ENCODE data around the gene KLHL28. TPM values are rescaled to one million over a fixed set of nuclear protein-coding genes. Genes with fewer than 3 reads are reported as not detected.

Gene KLHL28
- total RNA-seq, 1 experiment from 2014 or later, result 10.3 TPM

DNA sequence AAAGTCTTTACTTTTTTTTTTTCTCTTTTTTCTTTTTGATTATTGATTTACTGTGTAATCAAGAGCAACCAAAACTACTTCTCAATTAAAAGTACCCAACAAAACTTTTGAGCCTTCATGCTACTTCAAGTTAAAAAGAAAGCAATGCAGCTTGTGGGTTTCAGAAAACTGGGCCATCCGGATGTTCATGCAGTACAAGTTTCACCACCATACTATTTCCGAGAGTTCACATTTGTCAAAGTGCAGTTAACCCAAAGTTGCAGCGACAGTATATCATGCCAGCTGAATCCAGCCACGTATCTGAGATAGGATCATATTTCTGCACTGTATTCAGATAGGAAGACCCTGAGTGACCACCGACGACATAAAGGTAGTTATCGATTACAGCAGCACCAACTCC lies 33.0 kb downstream of the KLHL28 start:
- Histone ChIP-seq H3K27me3 (ENCODE audit: insufficient read depth, low read depth) (no peaks in the 10 kb centered on the region), H4K20me1 (ENCODE audit: insufficient read depth) (no peaks in the 10 kb centered on the region; the same call in 1 of the 2 replicates), H3K4me3 (no peak overlapping the region), H3K79me2 (ENCODE audit: low read depth) (no peaks in the 10 kb centered on the region), H3K9me3 (ENCODE audit: insufficient read depth, low read depth) (no peaks in the 10 kb centered on the region), H3K4me2 (no peak overlapping the region), H3K9me2 (ENCODE audit: insufficient read depth) (no peaks in the 10 kb centered on the region), H3K27ac (no peak overlapping the region), H2AFZ (no peak overlapping the region), H3F3A (ENCODE audit: insufficient read depth, low read depth) (no peaks in the 10 kb centered on the region), H3K4me1 (replicated peaks; ENCODE audit: insufficient read depth) (no peaks in the 10 kb centered on the region), H3K36me3 (ENCODE audit: low read depth) (0 out of 2 replicates have a peak, but pooled peaks cover 5% of the 10 kb centered on the region)
- no peak for TF ChIP-seq EZH2 (IDR thresholded peaks at IDR 0.05; ENCODE audit: low read depth)
- TF ChIP-seq, protein P1, sequence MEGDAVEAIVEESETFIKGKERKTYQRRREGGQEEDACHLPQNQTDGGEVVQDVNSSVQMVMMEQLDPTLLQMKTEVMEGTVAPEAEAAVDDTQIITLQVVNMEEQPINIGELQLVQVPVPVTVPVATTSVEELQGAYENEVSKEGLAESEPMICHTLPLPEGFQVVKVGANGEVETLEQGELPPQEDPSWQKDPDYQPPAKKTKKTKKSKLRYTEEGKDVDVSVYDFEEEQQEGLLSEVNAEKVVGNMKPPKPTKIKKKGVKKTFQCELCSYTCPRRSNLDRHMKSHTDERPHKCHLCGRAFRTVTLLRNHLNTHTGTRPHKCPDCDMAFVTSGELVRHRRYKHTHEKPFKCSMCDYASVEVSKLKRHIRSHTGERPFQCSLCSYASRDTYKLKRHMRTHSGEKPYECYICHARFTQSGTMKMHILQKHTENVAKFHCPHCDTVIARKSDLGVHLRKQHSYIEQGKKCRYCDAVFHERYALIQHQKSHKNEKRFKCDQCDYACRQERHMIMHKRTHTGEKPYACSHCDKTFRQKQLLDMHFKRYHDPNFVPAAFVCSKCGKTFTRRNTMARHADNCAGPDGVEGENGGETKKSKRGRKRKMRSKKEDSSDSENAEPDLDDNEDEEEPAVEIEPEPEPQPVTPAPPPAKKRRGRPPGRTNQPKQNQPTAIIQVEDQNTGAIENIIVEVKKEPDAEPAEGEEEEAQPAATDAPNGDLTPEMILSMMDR (conservative IDR thresholded peaks at IDR 0.05), result no peak
- ChIA-PET CTCF (no interaction called here), POLR2A (ENCODE audit: unreplicated experiment) (no interaction called here)
- no TSS peak for BruUV-seq (replicated peaks)
- DNase-seq, result no peak
- intact Hi-C loops (cut with micrococcal nuclease; ENCODE audit: unreplicated experiment), result no loop called here

DNA sequence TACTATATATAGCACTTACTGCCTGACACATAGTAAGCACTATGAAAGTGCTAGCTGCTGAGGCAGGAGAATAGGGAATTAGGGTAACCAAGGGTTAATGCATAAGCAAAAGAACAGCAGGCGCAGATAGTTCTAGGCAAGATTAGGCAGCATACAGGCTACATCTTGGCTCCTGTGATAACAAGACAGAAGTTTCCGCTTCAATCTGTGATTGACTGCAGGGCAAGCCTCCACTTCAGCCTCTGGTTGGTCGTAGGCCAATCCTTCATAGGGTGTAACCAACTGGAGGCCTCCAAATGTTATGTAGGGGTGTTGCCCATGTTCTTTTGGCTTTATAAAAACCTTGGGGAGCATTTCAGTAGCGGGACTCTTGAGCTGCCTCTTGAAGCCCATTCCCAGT lies 46.9 kb downstream of the KLHL28 start:
- Histone ChIP-seq H4K20me1 (ENCODE audit: insufficient read depth) (no peaks in the 10 kb centered on the region), H3K79me2 (ENCODE audit: low read depth) (no peaks in the 10 kb centered on the region), H3K36me3 (ENCODE audit: low read depth) (no peaks in the 10 kb centered on the region), H3K9me2 (ENCODE audit: insufficient read depth) (no peaks in the 10 kb centered on the region), H3K4me2 (no peak overlapping the region), H3K4me3 (no peak overlapping the region), H2AFZ (no peak overlapping the region), H3K27me3 (ENCODE audit: insufficient read depth, low read depth) (no peaks in the 10 kb centered on the region), H3K27ac (no peak overlapping the region), H3K4me1 (replicated peaks; ENCODE audit: insufficient read depth) (no peaks in the 10 kb centered on the region), H3K9me3 (ENCODE audit: insufficient read depth, low read depth) (no peaks in the 10 kb centered on the region), H3F3A (ENCODE audit: insufficient read depth, low read depth) (no peaks in the 10 kb centered on the region)
- ChIA-PET CTCF (no interaction called here), POLR2A (ENCODE audit: unreplicated experiment) (no interaction called here)
- DNase-seq, result no peak
- TF ChIP-seq EZH2 (IDR thresholded peaks at IDR 0.05; ENCODE audit: low read depth), result no peak
- TF ChIP-seq, protein P1 (conservative IDR thresholded peaks at IDR 0.05), result no peak
- no TSS peak for BruUV-seq (replicated peaks)
- intact Hi-C loops (cut with micrococcal nuclease; ENCODE audit: unreplicated experiment), result loop anchor here (5.0 to 10.0 kb wide), 2 partner anchors 290 to 612 kb away; no protein-coding TSS in a partner anchor

DNA sequence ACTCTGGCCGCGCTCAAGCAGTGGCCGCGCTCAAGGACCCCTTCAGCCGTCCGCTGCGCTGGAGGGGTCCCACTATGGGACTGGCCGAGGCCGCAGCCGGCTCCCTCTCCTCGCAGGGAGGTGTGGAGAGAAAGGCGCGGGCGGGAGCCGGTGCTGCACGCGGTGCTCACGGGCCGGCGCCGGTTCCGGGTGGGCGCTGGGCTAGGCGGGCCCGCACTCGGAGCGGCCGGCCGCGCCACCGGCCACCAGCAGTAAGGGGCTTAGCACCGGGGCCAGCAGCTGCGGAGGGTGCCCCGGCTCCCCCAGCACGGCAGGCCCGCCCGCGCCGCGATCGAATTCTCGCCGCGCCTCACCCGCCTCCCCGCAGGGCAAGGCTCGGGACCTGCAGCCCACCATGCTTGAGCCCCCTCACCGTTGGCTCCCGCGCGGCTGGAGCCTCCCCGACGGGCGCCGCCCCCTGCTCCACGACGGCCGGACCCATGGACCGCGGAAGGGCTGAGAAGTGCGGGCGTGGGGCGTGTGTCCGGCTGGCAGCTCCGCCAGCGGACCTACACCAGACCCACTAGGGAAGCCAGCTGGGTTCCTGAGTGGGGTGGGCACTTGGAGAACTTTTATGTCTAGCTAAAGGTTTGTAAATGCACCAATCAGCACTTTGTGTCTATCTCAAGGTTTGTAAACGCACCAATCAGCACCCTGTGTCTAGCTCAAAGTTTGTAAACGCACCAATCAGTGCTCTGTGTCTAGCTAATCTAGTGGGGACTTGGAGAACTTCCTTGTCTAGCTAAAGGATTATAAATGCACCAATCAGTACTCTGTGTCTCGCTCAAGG lies 49.5 kb downstream of the KLHL28 start:
- Histone ChIP-seq H2AFZ (no peak overlapping the region; the same call in 1 of the 2 replicates), H3K4me1 (replicated peaks; ENCODE audit: insufficient read depth) (no peaks in the 10 kb centered on the region), H3K9me2 (ENCODE audit: insufficient read depth) (no peaks in the 10 kb centered on the region), H3K36me3 (ENCODE audit: low read depth) (no peaks in the 10 kb centered on the region), H3K4me3 (no peak overlapping the region), H3K27ac (no peak overlapping the region), H4K20me1 (ENCODE audit: insufficient read depth) (no peaks in the 10 kb centered on the region), H3K79me2 (ENCODE audit: low read depth) (no peaks in the 10 kb centered on the region), H3K9me3 (ENCODE audit: insufficient read depth, low read depth) (no peaks in the 10 kb centered on the region), H3K27me3 (ENCODE audit: insufficient read depth, low read depth) (no peaks in the 10 kb centered on the region), H3K4me2 (no peak overlapping the region), H3F3A (ENCODE audit: insufficient read depth, low read depth) (no peaks in the 10 kb centered on the region)
- ChIA-PET POLR2A (ENCODE audit: unreplicated experiment) (no interaction called here), CTCF (no interaction called here)
- no peak for DNase-seq
- TF ChIP-seq, protein P1 (conservative IDR thresholded peaks at IDR 0.05), result no peak
- no peak for TF ChIP-seq EZH2 (IDR thresholded peaks at IDR 0.05; ENCODE audit: low read depth)
- intact Hi-C loops (cut with micrococcal nuclease; ENCODE audit: unreplicated experiment), result loop anchor here (5.0 to 10.0 kb wide), 2 partner anchors 293 to 615 kb away; no protein-coding TSS in a partner anchor
- BruUV-seq (replicated peaks), result no TSS peak
